Prostate gland (tissue), 2 donors: Measurements from ENCODE around the gene ZNF576.

ENCODE experiments used
- POLR2A ChIP-seq: fragments of 450-650 bp; IDR thresholded peaks from one replicate; pipeline ENCODE4 v1.6.1; 2016; ENCODE audit warnings: antibody characterized with exemption, mild to moderate bottlenecking
- POLR2AphosphoS5 ChIP-seq: sonication (generic); formaldehyde crosslinking; IDR thresholded peaks from one replicate; pipeline ENCODE4 v1.6.1; 2017; ENCODE audit warnings: antibody characterized with exemption
- TF ChIP-seq, protein P1 (sequence below), 4 experiments: fragments of 200-600 bp in 2 of 4; fragments of 450-650 bp in 2 of 4; sonication (generic) in 2 of 4; IDR thresholded peaks; 1 replicate in 3 of 4; 2 replicates in 1 of 4; pipeline ENCODE4 v1.5.1; 2016 to 2019; ENCODE audit warnings: antibody characterized with exemption in 4 of 4, mild to moderate bottlenecking in 2 of 4, moderate library complexity in 2 of 4

GRCh38 chr19:43609872-43610271 is 13.5 kb downstream of the ZNF576 start:
- TF ChIP-seq POLR2AphosphoS5 = no peak
- TF ChIP-seq, protein P1, sequence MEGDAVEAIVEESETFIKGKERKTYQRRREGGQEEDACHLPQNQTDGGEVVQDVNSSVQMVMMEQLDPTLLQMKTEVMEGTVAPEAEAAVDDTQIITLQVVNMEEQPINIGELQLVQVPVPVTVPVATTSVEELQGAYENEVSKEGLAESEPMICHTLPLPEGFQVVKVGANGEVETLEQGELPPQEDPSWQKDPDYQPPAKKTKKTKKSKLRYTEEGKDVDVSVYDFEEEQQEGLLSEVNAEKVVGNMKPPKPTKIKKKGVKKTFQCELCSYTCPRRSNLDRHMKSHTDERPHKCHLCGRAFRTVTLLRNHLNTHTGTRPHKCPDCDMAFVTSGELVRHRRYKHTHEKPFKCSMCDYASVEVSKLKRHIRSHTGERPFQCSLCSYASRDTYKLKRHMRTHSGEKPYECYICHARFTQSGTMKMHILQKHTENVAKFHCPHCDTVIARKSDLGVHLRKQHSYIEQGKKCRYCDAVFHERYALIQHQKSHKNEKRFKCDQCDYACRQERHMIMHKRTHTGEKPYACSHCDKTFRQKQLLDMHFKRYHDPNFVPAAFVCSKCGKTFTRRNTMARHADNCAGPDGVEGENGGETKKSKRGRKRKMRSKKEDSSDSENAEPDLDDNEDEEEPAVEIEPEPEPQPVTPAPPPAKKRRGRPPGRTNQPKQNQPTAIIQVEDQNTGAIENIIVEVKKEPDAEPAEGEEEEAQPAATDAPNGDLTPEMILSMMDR (IDR thresholded peaks at IDR 0.05) = no peak
- no peak for TF ChIP-seq POLR2A
